Measurements from ENCODE around the gene ADGRG3.

The ADGRG3 gene

GRCh38 chr16:57683636-57684545, 15.8 kb downstream of the ADGRG3 start:
- DNase-seq = no peak
- no peak overlapping the region for H3K27ac ChIP-seq (ENCODE audit: insufficient read depth, low read length, poor library complexity, severe bottlenecking)
- H3K27me3 ChIP-seq (replicated peaks; ENCODE audit: control insufficient read depth, insufficient read depth, low read length, poor library complexity, severe bottlenecking) = no peaks in the 10 kb centered on the region
- H3K9me3 ChIP-seq (ENCODE audit: control insufficient read depth, low read length) = no peaks in the 10 kb centered on the region
- H3K36me3 ChIP-seq (ENCODE audit: control insufficient read depth, insufficient read depth, low read length) = no peaks in the 10 kb centered on the region
- H3K4me1 ChIP-seq (ENCODE audit: control insufficient read depth, insufficient read depth, low read length, poor library complexity, severe bottlenecking) = no peaks in the 10 kb centered on the region
- H3K4me3 ChIP-seq (ENCODE audit: insufficient read depth, low read depth, low read length, poor library complexity, severe bottlenecking) = no peak overlapping the region

- Histone ChIP-seq H3K27me3 (replicated peaks; ENCODE audit: control insufficient read depth, insufficient read depth, low read length, poor library complexity, severe bottlenecking) (no peaks in the 10 kb centered on the region), H3K9me3 (ENCODE audit: control insufficient read depth, low read length) (no peaks in the 10 kb centered on the region), H3K27ac (ENCODE audit: insufficient read depth, low read length, poor library complexity, severe bottlenecking) (no peak overlapping the region), H3K4me1 (ENCODE audit: control insufficient read depth, insufficient read depth, low read length, poor library complexity, severe bottlenecking) (peaks cover 6% of the 10 kb centered on the region), H3K4me3 (ENCODE audit: insufficient read depth, low read depth, low read length, poor library complexity, severe bottlenecking) (no peak overlapping the region), H3K36me3 (ENCODE audit: control insufficient read depth, insufficient read depth, low read length) (no peaks in the 10 kb centered on the region)
- no peak for DNase-seq
Observed at GRCh38 chr16:57684626-57685358, 16.7 kb downstream of the ADGRG3 start.

- no peak for DNase-seq
- Histone ChIP-seq H3K27ac (ENCODE audit: insufficient read depth, low read length, poor library complexity, severe bottlenecking) (no peak overlapping the region), H3K36me3 (ENCODE audit: control insufficient read depth, insufficient read depth, low read length) (no peaks in the 10 kb centered on the region), H3K9me3 (ENCODE audit: control insufficient read depth, low read length) (no peaks in the 10 kb centered on the region), H3K4me1 (ENCODE audit: control insufficient read depth, insufficient read depth, low read length, poor library complexity, severe bottlenecking) (peaks cover 12% of the 10 kb centered on the region), H3K27me3 (replicated peaks; ENCODE audit: control insufficient read depth, insufficient read depth, low read length, poor library complexity, severe bottlenecking) (no peaks in the 10 kb centered on the region), H3K4me3 (ENCODE audit: insufficient read depth, low read depth, low read length, poor library complexity, severe bottlenecking) (no peak overlapping the region)
Observed at GRCh38 chr16:57685633-57686032, 17.5 kb downstream of the ADGRG3 start.

GRCh38 chr16:57686577-57686976, 18.5 kb downstream of the ADGRG3 start:
- Histone ChIP-seq H3K27me3 (replicated peaks; ENCODE audit: control insufficient read depth, insufficient read depth, low read length, poor library complexity, severe bottlenecking) (no peaks in the 10 kb centered on the region), H3K4me3 (ENCODE audit: insufficient read depth, low read depth, low read length, poor library complexity, severe bottlenecking) (no peak overlapping the region), H3K4me1 (ENCODE audit: control insufficient read depth, insufficient read depth, low read length, poor library complexity, severe bottlenecking) (peaks cover 12% of the 10 kb centered on the region), H3K9me3 (ENCODE audit: control insufficient read depth, low read length) (no peaks in the 10 kb centered on the region), H3K36me3 (ENCODE audit: control insufficient read depth, insufficient read depth, low read length) (no peaks in the 10 kb centered on the region), H3K27ac (ENCODE audit: insufficient read depth, low read length, poor library complexity, severe bottlenecking) (no peak overlapping the region)
- DNase-seq = no peak

- no peak overlapping the region for H3K27ac ChIP-seq (ENCODE audit: insufficient read depth, low read length, poor library complexity, severe bottlenecking)
- DNase-seq = no peak
- peaks cover 12% of the 10 kb centered on the region for H3K4me1 ChIP-seq (ENCODE audit: control insufficient read depth, insufficient read depth, low read length, poor library complexity, severe bottlenecking)
Observed at GRCh38 chr16:57687363-57687929, 19.3 kb downstream of the ADGRG3 start.

GRCh38 chr16:57688487-57688986, 20.4 kb downstream of the ADGRG3 start:
- H3K9me3 ChIP-seq (ENCODE audit: control insufficient read depth, low read length) = no peaks in the 10 kb centered on the region
- DNase-seq = no peak
- H3K4me3 ChIP-seq (ENCODE audit: insufficient read depth, low read depth, low read length, poor library complexity, severe bottlenecking) = no peak overlapping the region
- no peaks in the 10 kb centered on the region for H3K27me3 ChIP-seq (replicated peaks; ENCODE audit: control insufficient read depth, insufficient read depth, low read length, poor library complexity, severe bottlenecking)
- no peak overlapping the region for H3K27ac ChIP-seq (ENCODE audit: insufficient read depth, low read length, poor library complexity, severe bottlenecking)
- peaks cover 12% of the 10 kb centered on the region for H3K4me1 ChIP-seq (ENCODE audit: control insufficient read depth, insufficient read depth, low read length, poor library complexity, severe bottlenecking)
- no peaks in the 10 kb centered on the region for H3K36me3 ChIP-seq (ENCODE audit: control insufficient read depth, insufficient read depth, low read length)

More at GRCh38 chr16:57687363-57687929, 19.3 kb downstream of the ADGRG3 start:
- H3K27me3 ChIP-seq (replicated peaks; ENCODE audit: control insufficient read depth, insufficient read depth, low read length, poor library complexity, severe bottlenecking) = no peaks in the 10 kb centered on the region
- no peak overlapping the region for H3K4me3 ChIP-seq (ENCODE audit: insufficient read depth, low read depth, low read length, poor library complexity, severe bottlenecking)
- no peaks in the 10 kb centered on the region for H3K9me3 ChIP-seq (ENCODE audit: control insufficient read depth, low read length)
- no peaks in the 10 kb centered on the region for H3K36me3 ChIP-seq (ENCODE audit: control insufficient read depth, insufficient read depth, low read length)

GRCh38 chr16:57688987-57689761, 21.1 kb downstream of the ADGRG3 start:
- peaks cover 12% of the 10 kb centered on the region for H3K4me1 ChIP-seq (ENCODE audit: control insufficient read depth, insufficient read depth, low read length, poor library complexity, severe bottlenecking)
- H3K4me3 ChIP-seq (ENCODE audit: insufficient read depth, low read depth, low read length, poor library complexity, severe bottlenecking) = no peak overlapping the region
- H3K27ac ChIP-seq (ENCODE audit: insufficient read depth, low read length, poor library complexity, severe bottlenecking) = no peak overlapping the region

GRCh38 chr16:57689762-57690558, 21.9 kb downstream of the ADGRG3 start:
- peak in 1 of 3 donors; percentile 2 for DNase-seq
- H3K36me3 ChIP-seq (ENCODE audit: control insufficient read depth, insufficient read depth, low read length) = no peaks in the 10 kb centered on the region
- no peaks in the 10 kb centered on the region for H3K9me3 ChIP-seq (ENCODE audit: control insufficient read depth, low read length)
- H3K4me3 ChIP-seq (ENCODE audit: insufficient read depth, low read depth, low read length, poor library complexity, severe bottlenecking) = no peak overlapping the region
- no peaks in the 10 kb centered on the region for H3K27me3 ChIP-seq (replicated peaks; ENCODE audit: control insufficient read depth, insufficient read depth, low read length, poor library complexity, severe bottlenecking)
- no peak overlapping the region for H3K27ac ChIP-seq (ENCODE audit: insufficient read depth, low read length, poor library complexity, severe bottlenecking)
- peaks cover 12% of the 10 kb centered on the region for H3K4me1 ChIP-seq (ENCODE audit: control insufficient read depth, insufficient read depth, low read length, poor library complexity, severe bottlenecking)

More at GRCh38 chr16:57688987-57689761, 21.1 kb downstream of the ADGRG3 start:
- H3K9me3 ChIP-seq (ENCODE audit: control insufficient read depth, low read length) = no peaks in the 10 kb centered on the region
- H3K27me3 ChIP-seq (replicated peaks; ENCODE audit: control insufficient read depth, insufficient read depth, low read length, poor library complexity, severe bottlenecking) = no peaks in the 10 kb centered on the region
- DNase-seq = no peak
- H3K36me3 ChIP-seq (ENCODE audit: control insufficient read depth, insufficient read depth, low read length) = no peaks in the 10 kb centered on the region
